Measurements from ENCODE around the gene MYZAP.
A peak's percentile ranks its signal among the peaks of the same experiment; 100 is the strongest.

Gene MYZAP

DNA sequence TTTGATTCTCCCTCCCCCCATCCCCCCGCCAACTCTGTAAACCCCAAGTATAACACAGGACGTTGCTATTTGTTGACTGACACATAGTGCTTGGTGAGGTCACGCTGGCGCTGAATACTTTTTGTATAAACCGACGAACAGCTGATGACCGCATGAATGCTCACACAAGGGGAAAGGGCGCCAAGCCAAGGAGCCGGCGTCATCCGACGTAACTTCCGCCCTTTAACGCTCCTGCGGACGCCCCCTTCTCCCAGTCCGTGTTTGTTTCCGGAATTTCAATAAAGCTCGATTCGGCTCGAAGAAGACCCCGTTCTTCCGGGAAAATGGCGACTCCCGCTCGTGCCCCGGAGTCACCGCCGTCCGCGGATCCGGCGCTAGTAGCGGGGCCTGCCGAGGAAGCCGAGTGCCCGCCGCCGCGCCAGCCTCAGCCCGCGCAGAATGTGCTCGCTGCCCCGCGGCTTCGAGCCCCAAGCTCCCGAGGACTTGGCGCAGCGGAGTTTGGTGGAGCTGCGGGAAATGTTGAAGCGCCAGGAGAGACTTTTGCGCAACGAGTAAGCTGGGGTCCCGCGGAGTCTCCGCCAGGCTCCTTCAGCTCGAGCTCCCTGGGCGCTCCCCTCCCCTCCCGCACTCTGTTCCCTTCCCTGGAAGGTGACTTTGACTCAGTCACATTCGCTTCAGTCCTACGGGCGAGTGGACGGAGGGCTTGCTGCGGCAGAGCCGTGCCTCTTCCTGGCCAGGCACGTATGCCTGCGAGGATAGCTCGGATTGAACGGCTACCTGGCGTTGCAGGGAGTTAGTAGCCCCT, 114.9 kb downstream of the MYZAP start, which contains the start of gene POLR2M:
Gene POLR2M, plus strand, starts transcription at position 310 of the 805 bp plus-strand sequence. Its CDS starts 129 bp downstream, at position 439.
- DNase-seq = peak; percentile 86

GRCh38 chr15:57708047-57708446, 116.3 kb downstream of the MYZAP start:
- no peak for DNase-seq

GRCh38 chr15:57718309-57718708, 126.6 kb downstream of the MYZAP start:
- DNase-seq = no peak

GRCh38 chr15:57720867-57721266, 129.2 kb downstream of the MYZAP start:
- no peak for DNase-seq

DNA sequence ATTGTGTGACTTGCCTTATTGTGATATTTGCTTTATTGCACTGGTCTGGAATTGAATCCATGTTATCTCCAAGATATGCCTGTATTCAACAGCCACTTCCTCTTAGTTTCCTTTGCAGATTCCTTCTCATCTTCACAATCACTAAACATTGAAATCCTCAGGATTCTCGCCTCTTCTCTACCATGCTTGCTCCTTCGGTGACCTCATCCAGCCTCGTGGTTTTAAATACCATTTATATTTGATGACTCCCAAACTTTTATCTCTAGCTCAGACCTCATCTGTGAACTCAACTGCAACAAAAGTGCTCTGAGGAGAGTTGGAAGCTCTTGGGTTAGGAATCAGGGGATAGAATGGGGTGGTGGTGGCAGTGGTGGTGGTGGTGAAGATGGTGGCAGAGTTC, 134.7 kb downstream of the MYZAP start:
- no peak for DNase-seq

GRCh38 chr15:57727031-57727430, 135.3 kb downstream of the MYZAP start:
- no peak for DNase-seq

DNA sequence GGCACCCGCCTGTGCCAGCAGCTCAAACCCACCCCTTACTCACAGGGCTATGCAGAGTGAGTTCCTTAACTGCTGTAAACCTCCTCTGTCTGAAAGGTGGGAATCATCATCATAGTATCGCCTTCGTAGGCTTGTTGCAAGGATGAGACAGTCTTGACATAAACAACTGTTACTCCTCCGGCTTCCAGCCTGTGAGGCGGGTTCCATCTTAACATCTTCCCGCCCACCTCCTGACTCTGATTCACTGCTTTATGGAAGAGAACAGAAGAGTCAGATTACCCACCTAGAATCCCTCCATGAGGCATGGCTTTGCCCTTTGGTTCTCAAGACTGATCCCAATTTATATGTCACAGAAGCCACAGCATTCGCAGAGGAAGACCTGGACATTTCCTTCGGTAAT, 136.7 kb downstream of the MYZAP start:
- DNase-seq = no peak

DNA sequence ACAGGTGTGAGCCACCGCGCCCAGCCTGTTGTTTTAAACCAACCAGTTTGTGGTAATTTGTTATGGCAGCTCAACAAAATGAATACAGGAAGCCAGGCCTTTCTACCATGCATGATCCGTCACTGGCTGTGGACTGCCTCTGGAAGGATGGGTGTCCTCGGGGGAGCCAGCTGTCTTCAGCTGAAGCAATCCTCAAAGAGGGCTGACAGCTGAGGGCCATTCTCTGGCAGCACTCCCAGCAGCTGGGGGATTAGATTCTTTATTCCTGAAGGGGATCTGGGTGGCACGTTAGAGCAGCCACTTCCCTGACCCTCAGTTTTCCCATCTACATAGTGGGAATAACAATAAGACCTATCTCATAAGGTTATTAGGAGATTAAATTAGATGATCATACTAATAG, 139.2 kb downstream of the MYZAP start:
- no peak for DNase-seq

DNA sequence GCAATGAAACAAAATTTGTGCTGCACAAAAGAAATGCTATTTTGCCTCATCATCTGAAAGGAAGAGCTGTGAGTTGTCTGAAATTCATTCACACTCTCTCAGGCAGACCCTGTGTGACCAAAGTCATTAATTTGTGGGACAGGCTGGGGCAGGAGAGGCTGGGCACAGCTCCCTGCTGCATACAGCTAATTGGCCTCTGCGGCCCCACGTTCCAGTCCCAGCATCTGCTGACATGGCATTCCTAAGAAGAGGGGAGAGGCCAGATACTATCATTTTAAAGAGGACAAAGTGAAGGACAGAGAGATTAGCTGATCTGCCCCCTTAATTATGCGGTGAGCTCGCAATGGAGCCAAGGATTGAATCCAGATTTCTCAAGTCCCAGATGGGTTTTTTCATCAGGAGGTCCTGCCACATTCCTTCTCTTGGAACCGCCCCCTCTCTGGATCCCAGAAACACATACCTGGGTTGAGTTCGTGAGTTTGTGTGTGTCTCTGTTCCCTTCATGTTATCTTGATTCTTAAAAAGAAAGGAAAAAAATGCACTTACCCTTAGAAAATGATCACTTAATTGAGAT, 139.9 kb downstream of the MYZAP start:
- DNase-seq = no peak

- peak; percentile 40 for DNase-seq
Observed at GRCh38 chr15:57732526-57733331, 141.0 kb downstream of the MYZAP start.

- no peak for DNase-seq
Observed at GRCh38 chr15:57734860-57735259, 143.2 kb downstream of the MYZAP start.

All from activated CD4-positive, alpha-beta T cell treated with anti-CD3 and anti-CD28 coated beads, Interleukin-2, amount 50 U/mL, for 1 hour (primary cell).